ENCODE measurements around the gene G6PC2. TPM values are rescaled to one million over a fixed set of nuclear protein-coding genes. Genes with fewer than 3 reads are reported as not detected.

Gene G6PC2
- total and polyA plus RNA-seq, 4 donors = not detected

DNA sequence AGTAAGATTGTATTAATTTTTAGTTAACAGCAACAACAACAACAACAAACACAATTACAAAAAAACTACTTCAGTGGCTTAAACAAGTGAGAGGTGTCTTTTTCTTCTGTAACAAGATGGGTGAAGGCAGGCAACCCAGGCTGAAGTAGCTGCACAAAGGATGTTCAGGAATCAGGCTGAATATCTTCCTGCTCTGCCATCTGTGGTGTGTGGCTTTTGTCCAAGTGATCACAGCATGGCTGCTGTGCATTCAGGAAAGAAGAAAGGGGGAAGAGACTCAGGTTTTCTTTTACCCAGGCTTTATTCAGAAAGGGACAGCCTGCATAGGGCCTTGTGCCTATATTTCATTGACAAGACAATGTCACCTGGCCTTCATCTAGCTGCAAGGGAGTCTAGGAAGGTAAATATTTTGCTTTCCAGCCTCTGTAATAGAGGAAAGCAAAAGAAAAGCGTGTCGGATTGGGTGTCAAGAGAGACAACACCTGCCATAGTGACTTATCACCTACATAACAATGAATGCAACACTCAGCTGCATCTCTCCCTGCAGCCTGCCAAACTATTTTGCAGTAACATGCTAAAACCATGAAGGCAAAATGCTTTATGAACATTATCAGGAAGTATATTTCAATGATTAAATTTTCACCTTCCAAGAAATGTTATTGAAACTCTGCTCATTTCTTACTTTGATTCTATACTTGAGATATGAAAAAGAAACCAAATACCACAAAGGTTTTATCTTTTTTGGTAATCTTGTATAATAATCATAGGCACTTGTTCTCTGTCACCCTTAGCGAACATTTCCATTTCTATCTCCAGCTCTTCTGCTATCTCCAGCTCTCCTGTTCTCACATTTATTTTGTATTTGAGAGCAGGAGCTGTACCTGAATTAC lies 14.6 kb downstream of the G6PC2 start:
- no peak overlapping the region for H3K9ac ChIP-seq (ENCODE audit: low read depth in 1 of 2, low read length in 2 of 2)
- no peaks in the 10 kb centered on the region for H3K27me3 ChIP-seq (ENCODE audit: control insufficient read depth in 4 of 4, insufficient read depth in 4 of 4, low read length in 3 of 4)
- H3K9me3 ChIP-seq (ENCODE audit: control insufficient read depth in 4 of 4, low read length in 3 of 4) = peaks cover 0 to 5% (median 2%) of the 10 kb centered on the region in 4 donors
- TF ChIP-seq YY1 (IDR thresholded peaks at IDR 0.05) (no peak), RAD21 (IDR thresholded peaks at IDR 0.05) (no peak), ZBTB33 (IDR thresholded peaks at IDR 0.05) (no peak), NR2F2 (IDR thresholded peaks at IDR 0.05) (no peak), FOXA1 (IDR thresholded peaks at IDR 0.05) (no peak), JUND (IDR thresholded peaks at IDR 0.05) (no peak), MAX (IDR thresholded peaks at IDR 0.05) (no peak), RXRA (IDR thresholded peaks at IDR 0.05) (no peak)
- H3K36me3 ChIP-seq (ENCODE audit: control insufficient read depth in 4 of 4, insufficient read depth in 3 of 4, low read depth in 1 of 4, low read length in 3 of 4) = no peaks in the 10 kb centered on the region
- no peak for DNase-seq (ENCODE audit: low spot score)
- WGBS = 92% methylated on average over 3 of the region's 3 CpGs
- peaks cover 2 to 11% (median 7%) of the 10 kb centered on the region in 4 donors for H3K4me1 ChIP-seq (ENCODE audit: control insufficient read depth in 4 of 4, insufficient read depth in 4 of 4, low read length in 3 of 4)
- no peak overlapping the region for H3K4me3 ChIP-seq (ENCODE audit: low read depth in 1 of 3, low read length in 3 of 3)
- H3K27ac ChIP-seq (ENCODE audit: low read depth in 1 of 2, low read length in 2 of 2) = no peak overlapping the region

DNA sequence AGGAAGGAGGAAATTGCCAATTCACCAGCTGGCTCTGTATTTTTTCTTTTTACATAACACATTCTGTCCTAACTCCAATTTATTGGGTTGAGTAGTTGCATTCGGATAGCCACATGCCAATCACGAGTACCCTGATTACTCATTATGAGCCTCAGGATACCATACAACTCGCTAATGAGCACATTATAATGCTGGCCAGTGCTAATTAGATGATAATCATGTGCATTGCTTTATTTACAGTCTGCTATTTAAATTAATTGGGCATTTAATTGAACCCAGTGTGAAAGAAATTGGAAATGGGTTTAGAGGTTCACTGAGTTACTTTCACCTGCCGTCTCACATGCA lies 15.2 kb downstream of the G6PC2 start:
- H3K27me3 ChIP-seq (ENCODE audit: control insufficient read depth in 4 of 4, insufficient read depth in 4 of 4, low read length in 3 of 4) = no peaks in the 10 kb centered on the region
- TF ChIP-seq HNF4G (IDR thresholded peaks at IDR 0.05) (no peak), ATF3 (IDR thresholded peaks at IDR 0.05) (no peak), FOXA1 (IDR thresholded peaks at IDR 0.05) (no peak), CTCF (IDR thresholded peaks at IDR 0.05; ENCODE audit: low read depth, low read length, missing input control) (no peak), JUND (IDR thresholded peaks at IDR 0.05) (no peak), EGR1 (IDR thresholded peaks at IDR 0.05; ENCODE audit: low read depth in 2 of 2) (no peak), YY1 (IDR thresholded peaks at IDR 0.05) (no peak), SP1 (IDR thresholded peaks at IDR 0.05) (no peak), FOXA2 (IDR thresholded peaks at IDR 0.05) (no peak), ZBTB33 (IDR thresholded peaks at IDR 0.05) (no peak), GABPA (IDR thresholded peaks at IDR 0.05 in 1 of 2, conservative IDR thresholded peaks at IDR 0.05 in 1 of 2) (no peak), RAD21 (IDR thresholded peaks at IDR 0.05) (no peak), HNF4A (conservative IDR thresholded peaks at IDR 0.05) (no peak), NR2F2 (IDR thresholded peaks at IDR 0.05) (no peak), TAF1 (conservative IDR thresholded peaks at IDR 0.05) (no peak), RXRA (IDR thresholded peaks at IDR 0.05) (no peak), MAX (IDR thresholded peaks at IDR 0.05) (no peak)
- TF ChIP-seq, protein P1, sequence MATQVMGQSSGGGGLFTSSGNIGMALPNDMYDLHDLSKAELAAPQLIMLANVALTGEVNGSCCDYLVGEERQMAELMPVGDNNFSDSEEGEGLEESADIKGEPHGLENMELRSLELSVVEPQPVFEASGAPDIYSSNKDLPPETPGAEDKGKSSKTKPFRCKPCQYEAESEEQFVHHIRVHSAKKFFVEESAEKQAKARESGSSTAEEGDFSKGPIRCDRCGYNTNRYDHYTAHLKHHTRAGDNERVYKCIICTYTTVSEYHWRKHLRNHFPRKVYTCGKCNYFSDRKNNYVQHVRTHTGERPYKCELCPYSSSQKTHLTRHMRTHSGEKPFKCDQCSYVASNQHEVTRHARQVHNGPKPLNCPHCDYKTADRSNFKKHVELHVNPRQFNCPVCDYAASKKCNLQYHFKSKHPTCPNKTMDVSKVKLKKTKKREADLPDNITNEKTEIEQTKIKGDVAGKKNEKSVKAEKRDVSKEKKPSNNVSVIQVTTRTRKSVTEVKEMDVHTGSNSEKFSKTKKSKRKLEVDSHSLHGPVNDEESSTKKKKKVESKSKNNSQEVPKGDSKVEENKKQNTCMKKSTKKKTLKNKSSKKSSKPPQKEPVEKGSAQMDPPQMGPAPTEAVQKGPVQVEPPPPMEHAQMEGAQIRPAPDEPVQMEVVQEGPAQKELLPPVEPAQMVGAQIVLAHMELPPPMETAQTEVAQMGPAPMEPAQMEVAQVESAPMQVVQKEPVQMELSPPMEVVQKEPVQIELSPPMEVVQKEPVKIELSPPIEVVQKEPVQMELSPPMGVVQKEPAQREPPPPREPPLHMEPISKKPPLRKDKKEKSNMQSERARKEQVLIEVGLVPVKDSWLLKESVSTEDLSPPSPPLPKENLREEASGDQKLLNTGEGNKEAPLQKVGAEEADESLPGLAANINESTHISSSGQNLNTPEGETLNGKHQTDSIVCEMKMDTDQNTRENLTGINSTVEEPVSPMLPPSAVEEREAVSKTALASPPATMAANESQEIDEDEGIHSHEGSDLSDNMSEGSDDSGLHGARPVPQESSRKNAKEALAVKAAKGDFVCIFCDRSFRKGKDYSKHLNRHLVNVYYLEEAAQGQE (IDR thresholded peaks at IDR 0.05) = no peak
- 84% methylated on average over 4 of the region's 4 CpGs for WGBS
- H3K27ac ChIP-seq (ENCODE audit: low read depth in 1 of 2, low read length in 2 of 2) = no peak overlapping the region
- H3K9me3 ChIP-seq (ENCODE audit: control insufficient read depth in 4 of 4, low read length in 3 of 4) = peaks cover 0 to 5% (median 2%) of the 10 kb centered on the region in 4 donors
- H3K4me3 ChIP-seq (ENCODE audit: low read depth in 1 of 3, low read length in 3 of 3) = no peak overlapping the region
- peaks cover 2 to 11% (median 7%) of the 10 kb centered on the region in 4 donors for H3K4me1 ChIP-seq (ENCODE audit: control insufficient read depth in 4 of 4, insufficient read depth in 4 of 4, low read length in 3 of 4)
- no peaks in the 10 kb centered on the region for H3K36me3 ChIP-seq (ENCODE audit: control insufficient read depth in 4 of 4, insufficient read depth in 3 of 4, low read depth in 1 of 4, low read length in 3 of 4)
- no peak for DNase-seq (ENCODE audit: low spot score)
- no peak overlapping the region for H3K9ac ChIP-seq (ENCODE audit: low read depth in 1 of 2, low read length in 2 of 2)

All from liver (tissue), 9 donors.